Astrocyte of the spinal cord (primary cell): ENCODE data around the gene DYRK3.

ENCODE experiments used
- DNase-seq: peaks from one replicate; pipeline ENCODE4 v3.0.0; 2011; ENCODE audit warnings: low read depth, low spot score
- H3K4me3 ChIP-seq: 2 replicates; pipeline ENCODE4 v1.5.1; 2011; ENCODE audit warnings: low read depth, mild to moderate bottlenecking, low read length, moderate library complexity
- in situ Hi-C: cut with HindIII; loops from 2 replicates; pipeline ENCODE4 v1.10.0; 2017; ENCODE audit warnings: low sequenced_read_pairs
- TF ChIP-seq, protein P1 (sequence below): IDR thresholded peaks from 2 replicates; pipeline ENCODE4 v1.5.1; 2012; ENCODE audit warnings: low read depth, mild to moderate bottlenecking, low read length, inconsistent platforms

The DYRK3 gene

DNA sequence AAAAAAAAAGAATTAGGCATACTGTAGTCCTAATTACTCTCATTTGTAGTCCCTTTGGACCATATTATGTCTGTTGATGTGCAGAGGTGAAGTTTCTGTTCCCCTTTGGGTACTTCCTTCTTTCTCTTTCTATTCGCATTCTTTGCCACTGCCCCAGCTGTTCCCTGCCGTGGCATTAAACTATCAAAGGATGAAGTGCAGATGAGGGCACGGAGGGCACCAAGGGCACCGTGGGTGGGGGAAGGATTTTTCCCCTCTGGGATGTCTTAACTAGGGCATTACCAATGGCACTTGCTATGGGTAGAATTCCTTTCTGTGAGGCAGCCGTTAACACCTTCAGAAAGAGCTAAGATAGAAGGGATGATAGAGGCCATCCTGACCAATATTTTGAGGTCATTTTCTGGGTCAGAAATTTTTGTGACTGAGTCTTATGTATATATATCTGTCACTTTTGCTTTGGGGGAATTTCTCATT is 44.4 kb downstream of the DYRK3 start:
- no peak overlapping the region for H3K4me3 ChIP-seq
- no peak for DNase-seq
- in situ Hi-C loops: no loop called here
- TF ChIP-seq, protein P1, sequence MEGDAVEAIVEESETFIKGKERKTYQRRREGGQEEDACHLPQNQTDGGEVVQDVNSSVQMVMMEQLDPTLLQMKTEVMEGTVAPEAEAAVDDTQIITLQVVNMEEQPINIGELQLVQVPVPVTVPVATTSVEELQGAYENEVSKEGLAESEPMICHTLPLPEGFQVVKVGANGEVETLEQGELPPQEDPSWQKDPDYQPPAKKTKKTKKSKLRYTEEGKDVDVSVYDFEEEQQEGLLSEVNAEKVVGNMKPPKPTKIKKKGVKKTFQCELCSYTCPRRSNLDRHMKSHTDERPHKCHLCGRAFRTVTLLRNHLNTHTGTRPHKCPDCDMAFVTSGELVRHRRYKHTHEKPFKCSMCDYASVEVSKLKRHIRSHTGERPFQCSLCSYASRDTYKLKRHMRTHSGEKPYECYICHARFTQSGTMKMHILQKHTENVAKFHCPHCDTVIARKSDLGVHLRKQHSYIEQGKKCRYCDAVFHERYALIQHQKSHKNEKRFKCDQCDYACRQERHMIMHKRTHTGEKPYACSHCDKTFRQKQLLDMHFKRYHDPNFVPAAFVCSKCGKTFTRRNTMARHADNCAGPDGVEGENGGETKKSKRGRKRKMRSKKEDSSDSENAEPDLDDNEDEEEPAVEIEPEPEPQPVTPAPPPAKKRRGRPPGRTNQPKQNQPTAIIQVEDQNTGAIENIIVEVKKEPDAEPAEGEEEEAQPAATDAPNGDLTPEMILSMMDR: no peak

DNA sequence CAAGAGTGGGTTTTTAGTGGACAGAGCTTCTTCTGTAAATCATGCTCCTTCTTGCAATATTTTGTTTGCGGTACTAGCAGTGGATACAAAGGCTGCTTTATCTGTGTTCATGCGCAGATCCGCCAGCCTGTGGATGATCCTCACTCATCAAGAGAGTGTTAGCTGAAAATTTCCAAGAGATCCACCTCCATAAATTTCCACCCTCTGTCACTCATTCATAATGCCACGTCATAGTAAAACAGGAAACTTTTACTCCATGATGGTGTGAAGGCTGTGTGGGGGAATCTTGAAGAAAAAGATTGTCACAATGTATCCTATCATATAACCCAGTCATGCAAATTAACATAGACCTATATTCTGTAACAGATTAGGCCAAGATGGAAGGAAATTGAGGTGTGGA is 44.9 kb downstream of the DYRK3 start:
- TF ChIP-seq, protein P1: no peak
- in situ Hi-C loops: no loop called here
- no peak overlapping the region for H3K4me3 ChIP-seq
- DNase-seq: no peak

DNA sequence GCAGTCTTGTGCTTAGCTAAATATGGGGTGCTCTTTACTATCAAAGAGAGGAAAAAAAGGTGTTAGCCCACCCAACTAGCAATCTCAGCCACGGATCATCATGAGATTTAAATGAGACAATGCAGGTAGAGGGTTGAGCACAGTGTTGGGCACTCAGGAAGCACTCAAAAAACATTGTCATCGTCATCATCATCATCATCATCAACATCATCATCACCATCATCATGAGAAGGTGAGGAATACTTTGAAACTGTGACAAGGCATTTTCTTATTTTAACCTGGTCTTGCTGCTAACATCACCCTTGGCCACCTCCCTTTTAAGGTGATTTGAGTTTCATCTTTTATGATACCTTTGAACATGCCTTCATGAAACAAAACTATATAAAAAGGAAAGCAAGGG is 46.0 kb downstream of the DYRK3 start:
- TF ChIP-seq, protein P1: no peak

DNA sequence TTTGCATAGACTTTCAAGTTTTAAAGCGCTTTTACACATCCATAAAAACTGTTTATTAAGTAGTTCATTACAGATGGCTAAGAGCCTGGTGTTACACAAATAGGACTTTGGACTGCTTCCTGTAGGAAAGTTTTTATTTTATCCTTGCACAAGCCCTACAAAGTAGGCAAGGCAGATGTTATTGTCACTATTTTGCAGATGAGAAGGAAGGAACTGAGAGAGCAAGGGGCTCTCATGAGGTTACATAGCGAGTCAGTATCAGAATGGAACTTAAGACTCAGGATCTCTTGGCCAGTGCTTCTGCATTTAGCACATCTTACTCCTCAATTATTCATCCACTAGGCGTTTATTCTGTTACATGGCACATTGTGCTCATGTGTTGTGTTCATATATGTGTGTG is 46.8 kb downstream of the DYRK3 start:
- H3K4me3 ChIP-seq: no peak overlapping the region
- no peak for DNase-seq
- in situ Hi-C loops: no loop called here
- TF ChIP-seq, protein P1: no peak

More for the DNA sequence above, 46.0 kb downstream of the DYRK3 start:
- in situ Hi-C loops: no loop called here
- no peak overlapping the region for H3K4me3 ChIP-seq
- DNase-seq: no peak

DNA sequence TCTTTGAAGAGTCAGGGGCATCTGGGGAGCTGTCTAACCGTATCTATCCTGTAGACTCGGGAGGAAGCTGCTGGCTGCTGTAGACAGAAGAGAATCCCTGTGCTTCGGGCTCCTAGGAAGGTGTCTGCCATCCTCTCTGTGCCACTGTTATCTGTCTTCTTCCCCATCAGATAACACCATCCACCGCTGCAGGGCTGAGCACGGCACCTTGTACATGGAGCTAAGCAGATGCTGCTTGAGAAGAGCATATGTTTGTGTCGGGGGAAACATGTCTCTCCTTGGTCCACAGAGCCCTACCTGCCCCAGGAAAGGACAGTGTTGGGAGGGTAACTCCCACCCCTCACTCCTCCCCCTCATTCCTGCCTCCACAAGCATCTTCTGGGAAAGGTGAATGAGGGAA is 48.0 kb downstream of the DYRK3 start:
- in situ Hi-C loops: no loop called here
- TF ChIP-seq, protein P1: no peak
- H3K4me3 ChIP-seq: no peak overlapping the region
- DNase-seq: no peak

DNA sequence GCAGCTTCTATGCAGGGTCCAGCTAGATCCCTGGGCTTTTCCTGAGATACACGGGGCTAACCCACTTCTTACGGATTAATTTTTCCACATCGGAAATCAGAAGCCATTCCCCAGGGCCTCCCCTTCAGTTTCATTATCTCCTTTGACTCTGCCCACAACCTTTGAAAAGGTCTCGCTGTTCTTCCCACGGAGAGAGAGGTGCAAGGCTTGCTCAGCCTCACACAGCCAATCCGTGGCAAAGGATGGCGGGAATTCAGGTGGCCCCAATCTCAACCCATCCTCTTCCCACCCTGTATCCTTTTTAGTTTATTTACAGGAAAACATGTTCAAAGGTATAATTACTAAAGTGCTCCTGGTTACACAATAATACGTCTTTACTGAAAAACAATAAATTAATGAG is 48.7 kb downstream of the DYRK3 start:
- in situ Hi-C loops: no loop called here

More for the DNA sequence above, 48.7 kb downstream of the DYRK3 start:
- TF ChIP-seq, protein P1: no peak
- DNase-seq: no peak
- H3K4me3 ChIP-seq: no peak overlapping the region
